Measurements from ENCODE around the gene TUBE1.

DNA sequence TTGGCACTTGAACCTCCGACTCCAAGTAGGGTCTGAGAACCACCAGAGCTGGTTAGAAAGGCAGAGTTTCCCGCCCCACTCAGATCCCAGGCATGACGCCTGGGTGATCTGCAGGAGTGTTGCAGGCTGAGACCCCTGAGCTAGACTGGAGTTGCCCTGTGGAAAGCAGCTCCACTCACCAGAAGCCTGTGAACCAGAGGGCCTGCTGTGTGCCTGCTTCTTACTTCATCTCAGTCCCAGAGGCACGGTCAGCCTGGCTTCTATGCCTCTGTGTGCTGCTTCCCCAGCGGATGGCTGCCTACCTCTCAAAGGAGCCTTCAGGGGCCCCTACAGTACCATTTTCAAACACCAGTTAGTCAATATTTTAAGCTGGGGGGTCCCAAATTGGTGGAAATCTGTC is 49.0 kb downstream of the TUBE1 start:
- TF ChIP-seq CHD2 (IDR thresholded peaks at IDR 0.05; ENCODE audit: low read length, partially characterized antibody) (no peak), SMC3 (IDR thresholded peaks at IDR 0.05; ENCODE audit: low read depth, low read length) (no peak)

All from SK-N-SH (cell line).